Kidney (tissue), 14 donors: ENCODE results near the gene MAJIN. TPM values are rescaled to one million over a fixed set of nuclear protein-coding genes. Genes with fewer than 3 reads are reported as not detected.

ENCODE experiments used
- DNase-seq, 5 donors: peaks; one replicate each; pipeline ENCODE4 v3.0.0-alpha.2; 2013 to 2020
- FAIRE-seq: peaks from 2 replicates; lab custom pipeline; 2012; peaks lifted over from hg19 to GRCh38; lab: Jason Lieb, UNC
- H3K27ac ChIP-seq, 2 donors: one replicate each; pipeline ENCODE4 v1.7.0; 2013; ENCODE audit warnings: low read depth in 2 of 2, low read length in 2 of 2, inconsistent platforms in 1 of 2
- H3K27me3 ChIP-seq: one replicate; pipeline ENCODE4 v1.7.1; 2013; ENCODE audit warnings: low read length, inconsistent platforms; ENCODE audit not compliant: control insufficient read depth, insufficient read depth
- H3K36me3 ChIP-seq, 3 donors: one replicate each; pipeline versions ENCODE4 v1.7.0 to v1.7.1; 2013; ENCODE audit warnings: low read length in 3 of 3, control low read depth in 1 of 3, inconsistent platforms in 1 of 3; ENCODE audit not compliant: insufficient read depth in 3 of 3, control insufficient read depth in 2 of 3
- H3K4me1 ChIP-seq, 3 donors: one replicate each; pipeline versions ENCODE4 v1.7.0 to v1.7.1; 2013; ENCODE audit warnings: low read length in 3 of 3, inconsistent platforms in 1 of 3, low read depth in 1 of 3; ENCODE audit not compliant: control insufficient read depth in 2 of 3, insufficient read depth in 2 of 3
- H3K4me3 ChIP-seq, 3 donors: one replicate each; pipeline versions ENCODE4 v1.7.0 to v1.8.1; 2013; ENCODE audit warnings: low read length in 3 of 3, control low read depth in 1 of 3, inconsistent platforms in 1 of 3
- H3K9ac ChIP-seq, 3 donors: one replicate each; pipeline versions ENCODE4 v1.7.0 to v1.7.1; 2013; ENCODE audit warnings: low read length in 3 of 3, control low read depth in 1 of 3, inconsistent platforms in 1 of 3
- H3K9me3 ChIP-seq, 3 donors: one replicate each; pipeline versions ENCODE4 v1.7.0 to v1.7.1; 2013; ENCODE audit warnings: low read length in 3 of 3, control low read depth in 1 of 3, inconsistent platforms in 1 of 3; ENCODE audit not compliant: control insufficient read depth in 2 of 3, insufficient read depth in 1 of 3
- intact Hi-C: fragments of 100-400 bp; cut with DNase I; formaldehyde crosslinking; loops from one replicate; pipeline ENCODE4 v1.11.1; 2022
- polyA plus RNA-seq: library from polyadenylated mRNA; stranded (reverse); fragments of 350-450 nt; fragmentation: Illumina TruSeq; extraction: RNeasy Lipid Tissue Mini Kit (QIAGEN cat#74804); gene quantifications from one replicate; pipeline ENCODE4 v1.2.3, GENCODE V29; 2014; ENCODE audit warnings: low read depth, low replicate concordance; ENCODE audit not compliant: insufficient read depth
- total RNA-seq: library from RNA; stranded (reverse); fragmentation: NEBNext Ultra II Directional; extraction: Animal tissue kit (Norgen Biotek cat#: 25700); gene quantifications from one replicate; pipeline ENCODE4 v1.2.1, GENCODE V29; 2021
- TF ChIP-seq, protein P1 (sequence below): IDR thresholded peaks from 3 replicates; pipeline ENCODE4 v1.5.1; 2012; ENCODE audit warnings: mild to moderate bottlenecking, moderate library complexity, borderline replicate concordance; ENCODE audit not compliant: insufficient read depth; ENCODE audit errors: extremely low read depth
- donor health status: control.
- donor health status: control.
- donor health status: control.
- donor health status: control.
- donor health status: control.
- donor health status: DM: yes; HTN: yes; CAD: no.
- donor health status: Normal renal cell carcinoma (clear cell type).

The MAJIN gene
- total and polyA plus RNA-seq, 2 donors from 2014 or later = 0.80 TPM; not detected in 1

DNA sequence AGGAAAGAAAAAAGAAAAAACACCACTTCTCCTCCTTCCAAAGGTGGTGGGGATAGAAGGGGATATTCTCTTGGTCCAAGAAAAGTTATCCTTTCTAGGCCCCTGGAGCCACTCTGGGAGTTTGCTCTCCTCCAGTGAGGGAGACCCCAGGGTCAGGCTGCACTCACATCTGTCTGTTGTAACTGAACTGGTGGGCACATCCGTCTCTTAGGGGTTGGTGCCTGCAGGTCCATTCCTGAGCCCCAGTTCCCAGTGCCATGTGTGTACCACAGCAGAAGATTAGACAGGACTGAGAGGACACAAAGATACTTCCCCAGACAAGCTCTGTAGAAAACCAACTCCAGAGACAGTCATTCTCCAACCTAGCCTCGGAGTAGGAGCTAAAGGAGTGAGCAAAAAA, 51.8 kb downstream of the MAJIN start:
- TF ChIP-seq, protein P1, sequence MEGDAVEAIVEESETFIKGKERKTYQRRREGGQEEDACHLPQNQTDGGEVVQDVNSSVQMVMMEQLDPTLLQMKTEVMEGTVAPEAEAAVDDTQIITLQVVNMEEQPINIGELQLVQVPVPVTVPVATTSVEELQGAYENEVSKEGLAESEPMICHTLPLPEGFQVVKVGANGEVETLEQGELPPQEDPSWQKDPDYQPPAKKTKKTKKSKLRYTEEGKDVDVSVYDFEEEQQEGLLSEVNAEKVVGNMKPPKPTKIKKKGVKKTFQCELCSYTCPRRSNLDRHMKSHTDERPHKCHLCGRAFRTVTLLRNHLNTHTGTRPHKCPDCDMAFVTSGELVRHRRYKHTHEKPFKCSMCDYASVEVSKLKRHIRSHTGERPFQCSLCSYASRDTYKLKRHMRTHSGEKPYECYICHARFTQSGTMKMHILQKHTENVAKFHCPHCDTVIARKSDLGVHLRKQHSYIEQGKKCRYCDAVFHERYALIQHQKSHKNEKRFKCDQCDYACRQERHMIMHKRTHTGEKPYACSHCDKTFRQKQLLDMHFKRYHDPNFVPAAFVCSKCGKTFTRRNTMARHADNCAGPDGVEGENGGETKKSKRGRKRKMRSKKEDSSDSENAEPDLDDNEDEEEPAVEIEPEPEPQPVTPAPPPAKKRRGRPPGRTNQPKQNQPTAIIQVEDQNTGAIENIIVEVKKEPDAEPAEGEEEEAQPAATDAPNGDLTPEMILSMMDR = no peak
- Histone ChIP-seq H3K4me1 (peaks cover 0 to 22% (median 4%) of the 10 kb centered on the region in 3 donors), H3K27me3 (no peaks in the 10 kb centered on the region), H3K27ac (no peak overlapping the region), H3K4me3 (no peak overlapping the region), H3K9ac (no peak overlapping the region), H3K9me3 (no peaks in the 10 kb centered on the region), H3K36me3 (no peaks in the 10 kb centered on the region)
- FAIRE-seq = no peak
- DNase-seq = no peak
- intact Hi-C loops = no loop called here

DNA sequence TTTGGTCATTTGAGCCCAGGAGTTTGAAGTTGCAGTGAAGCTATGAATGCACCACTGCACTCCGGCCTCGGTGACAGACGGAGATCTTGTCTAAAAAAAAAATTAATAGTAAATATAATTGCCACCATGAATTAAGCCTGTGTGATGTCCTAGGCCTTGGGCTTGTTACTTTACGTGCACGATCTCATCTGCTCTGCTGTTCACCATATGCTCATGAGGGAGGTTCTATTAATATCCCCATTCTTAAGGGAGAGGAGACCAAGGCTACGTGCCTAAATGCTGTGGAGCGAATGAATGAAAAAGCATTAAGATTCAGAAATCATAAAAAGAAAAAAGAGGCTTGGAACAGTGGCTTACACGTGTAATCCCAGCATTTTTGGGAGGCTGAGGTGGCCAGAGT, 52.3 kb downstream of the MAJIN start:
- H3K36me3 ChIP-seq = no peaks in the 10 kb centered on the region
- no peak for DNase-seq
- intact Hi-C loops = no loop called here
- H3K4me3 ChIP-seq = no peak overlapping the region
- no peak for FAIRE-seq
- TF ChIP-seq, protein P1 = no peak
- no peak overlapping the region for H3K9ac ChIP-seq
- H3K27me3 ChIP-seq = no peaks in the 10 kb centered on the region
- H3K27ac ChIP-seq = no peak overlapping the region
- H3K4me1 ChIP-seq = peaks cover 0 to 20% (median 4%) of the 10 kb centered on the region in 3 donors
- H3K9me3 ChIP-seq = no peaks in the 10 kb centered on the region

DNA sequence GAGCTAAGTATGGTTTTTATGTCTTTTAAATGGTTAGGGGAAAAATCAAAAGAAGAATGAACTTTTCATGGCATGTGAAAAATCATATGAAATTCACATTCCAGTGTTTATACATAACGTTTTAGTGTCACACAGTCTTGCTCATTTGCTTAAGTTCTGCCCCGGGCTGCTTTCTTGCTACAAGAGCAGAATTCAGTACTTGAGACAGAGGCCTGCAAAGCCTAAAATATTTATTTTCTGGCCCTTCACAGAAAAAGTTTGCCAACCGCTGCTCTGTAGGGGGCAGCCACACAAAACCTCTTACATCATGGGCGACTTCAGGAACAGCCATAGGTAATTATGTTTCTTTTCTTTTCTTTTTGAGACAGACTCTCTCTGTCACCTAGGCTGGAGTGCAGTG, 53.9 kb downstream of the MAJIN start:
- DNase-seq (peak in 3 of 5 donors; percentile 36 to 66 (median 63)), FAIRE-seq (no peak)
- H3K27me3 ChIP-seq = no peaks in the 10 kb centered on the region
- intact Hi-C loops = no loop called here
- peak overlapping the region; percentile 53 to 82 (median 78) for H3K9ac ChIP-seq
- peaks cover 0 to 16% (median 4%) of the 10 kb centered on the region in 3 donors for H3K4me1 ChIP-seq
- peak overlapping the region in 1 of 2 donors; percentile 59 for H3K27ac ChIP-seq
- TF ChIP-seq, protein P1 = peak; percentile 12
- peak overlapping the region; percentile 74 to 83 (median 82) for H3K4me3 ChIP-seq
- H3K9me3 ChIP-seq = no peaks in the 10 kb centered on the region
- H3K36me3 ChIP-seq = peaks cover 0 to 7% (median 3%) of the 10 kb centered on the region in 3 donors

DNA sequence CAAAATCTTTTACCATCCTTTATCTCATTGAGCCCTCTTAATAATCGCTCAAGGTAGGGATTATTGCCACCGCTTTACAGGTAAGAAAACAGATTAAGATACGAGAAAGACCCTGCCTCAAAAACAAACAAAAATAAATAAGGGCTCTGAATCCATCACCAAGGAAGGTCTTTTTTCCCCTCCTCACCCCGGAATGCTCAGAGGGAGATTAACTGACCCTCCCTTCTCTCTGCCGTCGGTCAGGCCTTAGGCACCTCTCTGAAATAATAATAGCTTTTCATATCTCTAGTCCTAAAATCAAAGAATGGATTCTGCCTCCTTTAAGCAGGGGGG, 54.3 kb downstream of the MAJIN start:
- peaks cover 0 to 16% (median 4%) of the 10 kb centered on the region in 3 donors for H3K4me1 ChIP-seq
- H3K9ac ChIP-seq = peak overlapping the region; percentile 3 to 82 (median 78)
- peaks cover 0 to 7% (median 3%) of the 10 kb centered on the region in 3 donors for H3K36me3 ChIP-seq
- H3K27ac ChIP-seq = peak overlapping the region; percentile 51 to 59
- no peak for DNase-seq
- TF ChIP-seq, protein P1 = no peak
- no peaks in the 10 kb centered on the region for H3K9me3 ChIP-seq
- H3K4me3 ChIP-seq = peak overlapping the region; percentile 74 to 83 (median 82)
- FAIRE-seq = no peak
- H3K27me3 ChIP-seq = no peaks in the 10 kb centered on the region
- intact Hi-C loops = no loop called here
